Activated CD8-positive, alpha-beta memory T cell treated with anti-CD3 and anti-CD28 coated beads, Interleukin-2, amount 50 U/mL, for 1 hour (primary cell): ENCODE results near the gene OGFOD3.
"Not testable (repeated sequence)": the region's sequence is repeated elsewhere in the genome, so short reads cannot be mapped to it uniquely, and the experiment has no call there.

Experiments used
- DNase-seq: peaks from one replicate; pipeline ENCODE4 v3.0.0-alpha.2; 2020; ENCODE audit errors: extremely low read depth

Gene OGFOD3

DNA sequence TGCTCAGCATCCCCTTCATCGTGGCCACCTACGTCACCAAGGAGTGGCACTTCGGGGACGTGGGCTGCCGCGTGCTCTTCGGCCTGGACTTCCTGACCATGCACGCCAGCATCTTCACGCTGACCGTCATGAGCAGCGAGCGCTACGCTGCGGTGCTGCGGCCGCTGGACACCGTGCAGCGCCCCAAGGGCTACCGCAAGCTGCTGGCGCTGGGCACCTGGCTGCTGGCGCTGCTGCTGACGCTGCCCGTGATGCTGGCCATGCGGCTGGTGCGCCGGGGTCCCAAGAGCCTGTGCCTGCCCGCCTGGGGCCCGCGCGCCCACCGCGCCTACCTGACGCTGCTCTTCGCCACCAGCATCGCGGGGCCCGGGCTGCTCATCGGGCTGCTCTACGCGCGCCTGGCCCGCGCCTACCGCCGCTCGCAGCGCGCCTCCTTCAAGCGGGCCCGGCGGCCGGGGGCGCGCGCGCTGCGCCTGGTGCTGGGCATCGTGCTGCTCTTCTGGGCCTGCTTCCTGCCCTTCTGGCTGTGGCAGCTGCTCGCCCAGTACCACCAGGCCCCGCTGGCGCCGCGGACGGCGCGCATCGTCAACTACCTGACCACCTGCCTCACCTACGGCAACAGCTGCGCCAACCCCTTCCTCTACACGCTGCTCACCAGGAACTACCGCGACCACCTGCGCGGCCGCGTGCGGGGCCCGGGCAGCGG, 43.6 kb downstream of the OGFOD3 start:
- no peak for DNase-seq

DNA sequence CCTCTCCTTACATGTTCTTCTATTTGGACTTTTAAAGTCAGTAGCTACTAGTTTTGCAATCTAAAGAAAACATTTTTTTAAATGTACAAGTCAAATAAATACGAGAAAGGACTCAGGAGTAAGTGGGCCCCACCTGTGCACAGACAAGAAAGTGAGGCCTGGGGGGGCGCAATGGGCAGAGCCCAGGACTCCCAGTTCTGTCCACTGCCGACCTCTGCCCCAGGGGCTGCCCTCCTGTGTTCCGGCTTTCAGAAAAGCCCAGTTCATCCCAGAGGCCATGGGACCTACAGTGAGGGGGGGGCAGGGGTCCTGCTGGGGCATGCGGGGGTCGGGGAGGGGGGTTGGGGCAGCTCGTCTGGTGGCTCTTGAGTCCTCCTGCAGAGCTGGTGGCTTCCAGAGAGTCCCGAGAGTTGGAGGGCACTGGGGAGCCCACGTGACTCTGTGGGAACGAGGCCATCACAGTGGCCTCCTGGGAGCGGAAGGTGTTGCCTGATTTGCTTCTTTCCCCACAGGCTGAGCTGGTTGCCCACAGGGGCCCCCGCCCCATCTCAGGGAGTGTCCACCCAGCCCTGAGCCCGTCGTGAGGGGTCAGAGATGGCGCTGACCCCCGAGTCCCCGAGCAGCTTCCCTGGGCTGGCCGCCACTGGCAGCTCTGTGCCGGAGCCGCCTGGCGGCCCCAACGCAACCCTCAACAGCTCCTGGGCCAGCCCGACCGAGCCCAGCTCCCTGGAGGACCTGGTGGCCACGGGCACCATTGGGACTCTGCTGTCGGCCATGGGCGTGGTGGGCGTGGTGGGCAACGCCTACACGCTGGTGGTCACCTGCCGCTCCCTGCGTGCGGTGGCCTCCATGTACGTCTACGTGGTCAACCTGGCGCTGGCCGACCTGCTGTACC, 44.4 kb downstream of the OGFOD3 start:
- DNase-seq: no peak

DNA sequence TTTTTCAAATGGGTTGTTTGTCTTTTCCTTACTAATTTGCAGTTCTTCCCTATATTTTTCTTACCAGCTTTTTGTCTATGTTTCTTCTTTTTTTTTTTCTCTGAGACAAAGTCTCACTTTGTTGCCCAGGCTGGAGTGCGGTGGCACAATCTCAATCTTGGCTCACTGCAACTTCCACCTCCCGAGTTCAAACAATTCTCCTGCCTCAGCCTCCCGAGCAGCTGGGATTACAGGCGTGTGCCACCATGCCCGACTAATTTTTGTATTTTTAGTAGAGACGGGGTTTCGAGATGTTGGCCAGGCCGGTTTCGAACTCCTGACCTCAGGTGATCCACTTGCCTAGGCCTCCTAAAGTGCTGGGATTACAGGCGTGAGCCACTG, 45.3 kb downstream of the OGFOD3 start:
- DNase-seq: not testable (repeated sequence)

DNA sequence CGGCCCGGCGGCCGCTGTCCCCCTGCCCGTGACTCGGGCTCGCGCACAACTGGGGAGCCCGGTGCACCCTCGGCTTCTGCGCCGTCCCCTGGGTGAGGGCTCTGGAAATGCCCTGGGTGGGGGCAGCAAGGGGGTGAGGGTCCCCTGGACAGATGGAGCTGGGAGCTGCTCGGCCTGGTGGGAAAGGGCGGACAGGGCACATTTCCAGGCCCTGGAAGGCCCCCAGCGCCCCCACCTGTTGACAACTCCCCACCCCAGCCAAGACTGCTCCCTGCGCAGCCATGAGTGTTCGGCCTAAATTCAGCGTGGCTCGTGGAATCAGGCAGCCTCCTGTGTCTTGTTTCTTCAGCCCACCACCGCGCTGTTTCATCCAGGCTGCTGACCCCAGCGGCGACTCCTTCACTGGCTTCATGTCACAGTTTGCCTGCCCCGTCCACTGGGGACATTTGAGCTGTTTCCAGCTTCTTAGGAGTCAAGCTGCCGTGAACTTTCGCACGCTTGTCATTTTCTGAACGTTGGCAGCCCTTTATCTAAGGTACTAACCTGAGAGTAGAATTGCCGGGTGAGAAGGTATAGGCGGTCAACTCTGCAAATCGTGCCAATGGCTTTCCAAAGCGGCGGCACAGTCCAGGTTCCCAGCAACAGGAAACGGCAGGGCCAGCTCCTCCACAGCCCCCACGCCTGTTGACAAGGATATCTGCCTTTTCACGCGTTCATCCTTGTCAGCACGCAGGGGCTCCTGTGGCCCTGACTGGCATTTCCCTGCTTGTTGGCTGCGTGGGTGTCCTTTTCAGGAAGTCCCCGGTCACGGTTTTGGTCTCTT, 45.9 kb downstream of the OGFOD3 start:
- no peak for DNase-seq

DNA sequence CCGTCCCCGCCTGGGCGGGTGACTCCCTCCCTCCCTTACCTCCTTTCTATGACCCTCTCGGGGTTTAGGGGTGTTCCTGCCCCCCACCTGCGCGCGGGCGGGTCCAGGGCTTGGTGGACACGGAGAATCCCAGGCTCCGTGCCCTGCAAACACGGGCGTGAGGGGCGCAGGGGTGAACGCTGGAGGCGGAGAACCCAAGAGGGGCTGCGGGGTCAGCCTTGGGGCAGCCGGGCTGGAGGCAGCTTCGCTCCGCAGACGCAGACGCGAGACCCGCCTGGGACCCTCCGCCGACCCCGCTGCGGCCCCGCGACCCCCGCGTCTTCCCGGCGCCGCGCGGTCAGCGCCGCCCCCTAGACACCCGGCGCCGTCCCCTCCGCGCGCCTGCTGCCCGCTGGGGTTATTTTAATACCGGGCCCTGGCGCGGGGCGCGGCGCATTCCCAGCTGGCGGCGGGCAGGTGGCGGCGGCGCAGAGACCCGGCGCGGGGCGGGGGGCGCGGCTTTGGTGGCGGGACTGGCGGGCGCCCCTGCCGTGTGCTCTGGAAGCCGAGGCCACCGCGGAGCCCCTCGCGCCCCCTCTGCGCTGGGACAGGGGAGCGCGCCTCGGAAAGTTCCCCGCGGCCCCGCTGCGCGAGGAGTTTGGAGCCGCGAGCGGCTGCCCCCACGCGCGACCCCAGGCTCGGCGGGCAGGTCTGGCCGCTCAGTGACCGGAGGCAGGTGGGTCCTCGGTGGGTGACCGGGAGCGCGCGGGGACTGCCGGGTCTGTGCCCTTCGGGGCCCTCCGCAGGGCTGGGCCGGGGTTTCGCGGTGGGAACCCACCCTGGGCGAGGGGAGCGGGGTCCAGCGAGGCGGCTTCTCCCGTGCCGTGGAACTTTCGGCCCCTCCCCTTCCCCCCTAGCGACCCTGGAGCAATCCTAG, 46.8 kb downstream of the OGFOD3 start, which contains the start of gene UTS2R:
Gene UTS2R (plus strand): TSS at position 433 of the 916 bp plus-strand sequence. CDS start 2,560 bp downstream, outside the sequence.
- no peak for DNase-seq

DNA sequence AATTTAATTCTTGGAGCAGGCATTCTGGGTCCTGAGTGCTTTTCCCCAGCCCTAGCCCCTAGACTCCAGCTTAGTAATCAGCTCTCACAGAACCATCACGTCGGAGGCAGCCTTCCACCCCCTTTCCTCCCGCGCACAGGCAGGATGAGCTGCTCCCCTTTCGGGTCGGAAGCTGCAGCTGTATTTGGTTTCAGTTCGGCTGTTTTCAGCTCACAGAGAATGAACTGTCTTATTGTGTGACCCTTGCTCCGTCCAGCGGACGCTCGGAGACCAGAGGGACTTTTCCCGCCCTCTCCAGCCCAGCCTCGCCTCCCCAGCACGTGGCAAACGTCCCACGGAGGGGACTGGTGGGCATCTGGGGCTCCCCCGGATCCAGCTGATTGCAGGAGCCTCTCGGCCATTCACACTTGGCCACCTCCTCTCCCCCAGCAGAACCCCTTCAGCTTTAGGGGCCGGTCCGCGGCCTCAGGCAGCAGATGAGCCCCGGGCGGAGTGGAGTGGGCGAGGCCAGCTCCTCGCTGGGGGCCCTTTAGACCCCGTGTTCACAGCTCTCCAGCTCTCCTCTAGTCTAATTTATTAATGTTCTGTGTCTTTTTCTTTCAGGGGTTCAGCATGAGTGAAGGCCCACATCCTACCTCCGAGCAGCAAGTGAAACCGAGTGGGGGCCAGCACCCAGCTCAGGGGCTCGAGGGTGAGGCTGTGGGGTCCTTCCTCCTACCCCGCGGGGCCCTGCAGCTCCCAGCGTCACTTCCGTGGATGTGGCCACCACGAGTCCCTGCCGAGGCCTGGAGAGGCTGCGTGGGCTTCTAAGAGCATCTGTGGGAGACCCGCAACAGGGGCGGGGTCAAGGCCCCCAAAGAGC, 47.7 kb downstream of the OGFOD3 start:
- DNase-seq: no peak

DNA sequence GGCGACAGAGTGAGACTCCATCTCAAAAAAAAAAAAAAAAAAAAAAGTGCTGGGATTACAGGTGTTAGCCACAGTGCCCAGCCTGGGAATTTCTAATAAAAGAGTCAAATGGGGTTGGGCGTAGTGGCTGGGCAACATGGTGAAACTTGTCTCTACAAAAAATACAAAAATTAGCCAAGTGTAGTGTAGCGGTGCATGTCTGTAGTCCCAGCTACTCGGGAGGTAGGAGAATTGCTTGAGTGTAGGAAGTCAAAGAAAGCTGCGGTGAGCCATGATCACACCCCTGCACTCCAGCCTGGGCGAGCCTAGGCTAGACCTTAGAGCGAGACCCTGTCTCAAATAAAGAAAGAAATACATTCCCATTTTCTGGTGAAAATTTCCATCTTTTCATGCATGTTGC, 49.2 kb downstream of the OGFOD3 start:
- DNase-seq: no peak

DNA sequence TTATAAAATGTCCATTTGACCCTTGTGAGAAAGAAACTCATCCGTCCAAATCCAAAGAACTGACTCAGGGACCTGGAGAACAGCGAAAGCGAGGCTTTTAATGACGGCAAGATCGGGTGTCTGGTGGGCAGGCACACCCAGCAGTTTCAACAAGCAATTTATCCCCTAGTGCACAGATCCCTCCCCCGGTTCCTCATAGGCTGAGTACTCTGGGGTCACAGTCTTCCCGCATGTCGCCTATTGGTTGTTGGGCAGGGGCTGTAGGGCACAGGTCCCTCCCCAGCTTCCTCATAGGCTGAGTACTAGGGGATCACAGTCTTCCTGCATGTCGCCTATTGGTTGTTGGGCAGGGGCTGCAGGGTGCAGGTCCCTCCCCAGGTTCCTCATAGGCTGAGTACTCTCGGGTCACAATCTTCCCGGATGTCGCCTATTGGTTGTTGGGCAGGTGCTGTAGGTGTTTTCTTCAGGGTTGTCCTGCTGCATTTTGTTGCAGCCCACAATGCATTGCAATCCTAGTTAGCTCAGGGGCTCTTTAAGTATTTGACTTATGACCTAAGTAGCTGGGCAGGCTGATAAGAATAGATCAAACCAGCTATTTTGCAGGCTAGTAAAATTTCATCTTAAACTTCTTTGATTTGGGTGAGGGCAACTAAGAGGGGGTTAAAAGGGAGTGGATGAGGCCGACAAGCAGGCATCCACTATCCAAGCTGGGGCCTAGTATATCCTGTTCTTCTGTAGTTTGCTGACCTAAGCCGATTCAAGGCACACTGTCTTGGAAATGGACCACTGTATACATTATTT, 50.5 kb downstream of the OGFOD3 start:
- DNase-seq: no peak

DNA sequence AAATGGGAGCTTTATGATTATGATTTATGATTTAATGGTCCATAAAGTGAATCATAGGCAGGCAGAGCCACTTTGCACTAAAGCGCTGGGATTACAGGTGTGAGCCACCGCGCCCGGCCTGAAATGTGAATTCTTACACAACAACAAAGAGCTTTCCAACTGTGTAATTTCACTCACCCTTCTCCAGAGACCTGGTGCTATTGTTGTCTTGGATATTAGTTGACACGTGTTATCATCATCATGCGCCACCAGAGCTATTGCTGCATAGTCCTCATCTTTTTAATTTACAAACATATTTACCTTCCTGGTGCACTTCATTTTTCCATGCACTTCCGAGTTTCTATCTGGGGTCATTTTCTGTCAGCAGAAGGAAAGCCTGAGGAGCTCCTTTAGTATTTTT, 51.6 kb downstream of the OGFOD3 start:
- DNase-seq: no peak

DNA sequence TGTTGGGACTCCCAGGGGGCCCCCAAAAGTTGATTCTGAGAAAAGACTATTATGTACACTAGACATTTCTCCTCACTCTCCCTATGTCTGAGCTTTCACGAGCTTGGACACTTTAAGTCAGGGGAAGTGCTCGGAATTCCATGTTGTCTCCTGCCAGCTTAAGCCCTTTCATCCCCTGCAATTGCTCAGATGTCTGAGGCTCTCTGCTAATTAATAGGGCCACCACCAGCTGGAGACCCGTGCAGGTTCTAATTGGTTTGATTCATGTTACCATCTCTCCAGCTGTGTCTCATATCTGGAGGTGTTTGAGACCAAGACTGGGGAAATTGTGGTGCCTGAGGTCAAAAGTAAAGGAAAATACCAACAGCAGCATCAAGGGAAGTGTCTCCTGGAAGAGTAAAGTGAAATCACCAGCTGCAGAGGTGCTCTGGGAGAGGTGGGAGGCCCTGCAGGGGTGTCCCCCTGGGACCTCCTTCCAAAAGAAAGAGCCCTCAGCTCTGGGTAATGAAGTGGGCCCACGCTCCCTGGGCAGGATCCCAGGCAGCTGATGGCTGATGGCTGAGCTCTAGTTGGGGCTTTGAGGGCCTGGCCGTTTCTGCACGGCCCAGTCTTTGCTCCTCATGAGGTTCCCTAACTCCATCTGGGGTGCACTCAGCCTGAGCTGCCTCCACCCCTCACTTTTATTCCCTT, 52.6 kb downstream of the OGFOD3 start:
- no peak for DNase-seq

DNA sequence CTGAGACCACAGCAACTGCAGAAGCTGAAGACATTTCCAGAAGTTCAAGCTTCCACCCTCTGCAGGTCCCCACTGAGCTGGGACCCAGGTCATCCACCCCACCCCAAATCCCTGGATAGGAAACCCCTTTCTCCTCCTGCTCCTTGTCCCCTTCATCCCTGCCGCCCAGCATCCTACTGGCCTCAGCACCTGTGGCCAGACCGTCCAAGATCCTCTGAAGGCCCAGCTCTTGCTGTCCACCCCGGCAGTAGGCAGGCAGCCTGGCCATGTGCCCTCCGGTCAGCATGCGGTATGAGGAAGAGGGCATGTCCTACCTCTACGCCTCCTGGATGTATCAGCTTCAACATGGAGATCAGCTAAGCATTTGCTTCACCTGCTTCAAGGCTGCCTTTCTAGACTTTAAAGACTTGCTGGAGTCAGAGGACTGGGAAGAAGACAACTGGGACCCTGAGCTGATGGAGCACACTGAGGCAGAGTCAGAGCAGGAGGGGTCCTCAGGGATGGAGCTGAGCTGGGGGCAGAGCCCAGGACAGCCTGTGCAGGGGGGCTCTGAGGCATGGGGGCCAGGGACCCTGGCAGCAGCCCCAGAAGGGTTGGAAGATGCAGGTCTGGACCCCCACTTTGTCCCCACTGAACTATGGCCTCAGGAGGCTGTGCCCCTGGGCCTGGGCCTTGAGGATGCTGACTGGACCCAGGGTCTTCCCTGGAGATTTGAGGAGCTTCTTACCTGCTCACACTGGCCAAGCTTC, 56.3 kb downstream of the OGFOD3 start:
- DNase-seq: no peak

DNA sequence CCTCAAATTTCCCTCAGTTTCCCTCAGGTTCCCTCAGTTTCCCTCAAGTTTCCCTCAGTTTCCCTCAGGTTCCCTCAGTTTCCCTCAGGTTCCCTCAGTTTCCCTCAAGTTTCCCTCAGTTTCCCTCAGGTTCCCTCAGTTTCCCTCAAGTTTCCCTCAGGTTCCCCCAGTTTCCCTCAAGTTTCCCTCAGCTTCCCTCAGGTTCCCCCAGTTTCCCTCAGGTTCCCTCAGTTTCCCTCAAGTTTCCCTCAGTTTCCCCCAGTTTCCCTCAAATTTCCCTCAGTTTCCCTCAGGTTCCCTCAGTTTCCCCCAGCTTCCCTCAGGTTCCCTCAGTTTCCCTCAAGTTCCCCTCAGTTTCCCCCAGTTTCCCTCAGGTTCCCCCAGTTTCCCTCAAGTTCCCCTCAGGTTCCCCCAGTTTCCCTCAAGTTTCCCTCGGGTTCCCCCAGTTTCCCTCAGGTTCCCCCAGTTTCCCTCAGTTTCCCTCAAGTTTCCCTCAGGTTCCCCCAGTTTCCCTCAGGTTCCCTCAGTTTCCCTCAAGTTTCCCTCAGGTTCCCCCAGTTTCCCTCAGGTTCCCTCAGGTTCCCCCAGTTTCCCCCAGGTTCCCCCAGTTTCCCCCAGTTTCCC, 58.8 kb downstream of the OGFOD3 start:
- not testable (repeated sequence) for DNase-seq

DNA sequence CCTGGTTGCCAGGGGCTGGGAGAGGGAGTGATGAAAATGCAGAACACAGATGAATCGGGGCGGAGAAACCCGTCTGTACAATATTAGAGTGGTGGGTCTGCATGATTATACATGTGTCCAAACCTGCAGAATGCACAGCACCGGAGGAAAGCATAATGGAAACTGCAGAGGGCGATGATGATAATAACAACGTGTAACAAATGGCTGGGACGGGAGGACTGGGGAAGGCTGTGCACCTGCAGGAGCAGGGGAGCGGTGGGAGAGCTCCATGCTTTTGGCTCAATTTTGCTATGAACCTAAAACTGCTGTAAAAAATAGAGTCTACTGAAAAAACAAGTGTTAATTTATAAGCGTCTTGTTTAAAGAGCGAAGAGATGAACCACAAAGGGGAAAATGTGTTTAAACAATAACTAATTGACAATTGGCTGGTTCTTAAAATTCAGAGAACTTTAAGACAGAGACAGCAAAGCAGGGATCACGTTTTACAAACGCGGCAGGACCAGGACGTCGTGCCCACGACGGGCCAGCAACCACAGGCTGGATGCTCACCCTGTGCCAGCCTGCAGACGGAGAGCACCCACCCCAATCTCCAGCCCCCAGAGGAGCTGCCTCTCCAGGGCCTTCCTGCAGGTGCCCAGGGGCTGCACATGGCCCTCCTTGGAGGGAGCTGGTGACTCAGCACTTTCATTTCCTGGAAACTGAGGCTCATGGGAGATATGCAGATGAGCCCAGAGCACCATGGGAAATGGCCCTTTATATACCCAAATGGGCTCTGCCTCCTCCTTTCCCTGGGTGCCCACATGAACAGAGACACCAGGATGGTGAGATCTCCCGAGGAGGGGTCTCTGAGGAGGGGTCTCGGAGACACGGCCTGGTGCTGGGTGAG, 59.7 kb downstream of the OGFOD3 start, which contains the start of gene TEX19:
Gene TEX19 (plus strand): TSS at position 783 of the 886 bp plus-strand sequence. CDS start 2,904 bp downstream, outside the sequence.
- no peak for DNase-seq

DNA sequence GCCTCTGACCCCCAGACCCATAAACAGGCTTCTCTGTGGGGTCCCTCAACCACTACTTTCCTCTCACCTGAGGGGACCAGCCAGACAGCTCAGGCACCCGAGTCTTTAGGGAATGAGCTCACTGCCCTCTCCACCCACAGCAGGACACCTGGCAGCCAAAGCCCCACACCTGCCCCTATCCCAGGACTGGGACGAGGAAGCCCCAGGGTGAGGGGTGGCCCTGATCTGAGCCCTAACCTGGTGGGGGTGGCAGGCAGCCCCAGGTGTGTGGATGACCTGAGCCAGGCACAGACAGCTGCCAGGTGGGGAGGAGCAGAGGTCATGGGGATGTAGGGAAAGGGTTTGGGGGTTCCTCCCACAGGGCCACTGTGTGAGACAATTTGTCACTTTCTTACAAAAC, 61.0 kb downstream of the OGFOD3 start:
- no peak for DNase-seq

DNA sequence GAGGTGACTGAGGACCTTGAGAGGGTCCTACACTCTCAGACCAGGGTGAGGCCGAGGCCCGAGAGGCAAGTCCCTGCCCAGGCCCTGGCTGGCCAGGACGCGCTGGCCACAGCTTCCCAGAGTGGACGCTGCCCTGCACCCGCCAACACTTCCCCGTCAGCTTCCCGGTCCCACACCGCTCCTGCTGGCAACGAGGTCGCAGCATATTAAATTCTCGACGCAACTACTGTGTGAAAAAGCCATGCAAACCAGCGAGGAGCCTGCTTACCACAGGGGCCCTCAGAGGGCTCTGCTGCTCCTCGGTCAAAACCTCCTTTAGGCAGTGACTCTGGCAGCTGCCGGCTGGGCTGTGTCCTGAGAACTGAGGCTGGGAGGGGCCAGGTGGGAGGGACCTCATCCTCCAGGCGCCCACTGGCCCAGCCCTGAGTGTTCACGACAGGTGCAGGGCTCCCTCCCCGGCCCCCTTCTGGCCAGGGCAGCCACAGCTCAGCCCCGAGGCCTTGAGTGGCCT, 61.5 kb downstream of the OGFOD3 start:
- no peak for DNase-seq
